K562 (cell line): ENCODE results near the gene SLC9B2. TPM values are rescaled to one million over a fixed set of nuclear protein-coding genes. Genes with fewer than 3 reads are reported as not detected.

ENCODE experiments used
- BRD4 ChIP-seq: fragments of 200-600 bp; sonication (generic); IDR thresholded peaks from 2 replicates; pipeline ENCODE4 v1.6.1; 2017; ENCODE audit warnings: inconsistent platforms
- GTF3C2 ChIP-seq: IDR thresholded peaks from 3 replicates; pipeline ENCODE4 v1.6.1; 2011; ENCODE audit warnings: borderline replicate concordance, mild to moderate bottlenecking, moderate library complexity; ENCODE audit not compliant: insufficient read length; ENCODE audit errors: extremely low read depth
- MYC ChIP-seq, 2 experiments: fragments of 250-450 bp in 1 of 2; sonication (Bioruptor Pico) in 1 of 2; IDR thresholded peaks; 2 replicates each; pipeline versions ENCODE4 v1.5.1 to v1.6.1; 2012 to 2021; ENCODE audit warnings: low read depth in 2 of 2, borderline replicate concordance in 1 of 2, improper control_type of control experiment in 1 of 2, low read length in 1 of 2, mild to moderate bottlenecking in 1 of 2, moderate library complexity in 1 of 2
- PTRF ChIP-seq: fragments of 450-650 bp; IDR thresholded peaks from 2 replicates; pipeline ENCODE4 v1.6.1; 2016; ENCODE audit warnings: mild to moderate bottlenecking, missing genetic modification characterization, missing compliant biosample characterization
- RUNX1 ChIP-seq: sonication (generic); IDR thresholded peaks from 2 replicates; pipeline ENCODE4 v1.6.1; 2016; ENCODE audit warnings: antibody characterized with exemption, low read depth
- ZFP1 ChIP-seq: fragments of 450-650 bp; formaldehyde crosslinking; IDR thresholded peaks from 2 replicates; pipeline ENCODE4 v1.4.0; 2020; ENCODE audit warnings: mild to moderate bottlenecking, mixed read lengths
- ZNF217 ChIP-seq: sonication (generic); formaldehyde crosslinking; IDR thresholded peaks from 2 replicates; pipeline ENCODE4 v1.8.0; 2022; ENCODE audit warnings: mild to moderate bottlenecking, missing genetic modification reagents
- ZNF764 ChIP-seq: fragments of 250-450 bp; sonication (Bioruptor Pico); IDR thresholded peaks from 2 replicates; pipeline ENCODE4 v1.4.0; 2020; ENCODE audit warnings: low read depth, mild to moderate bottlenecking, moderate library complexity
- polyA plus RNA-seq, 8 experiments: library from polyadenylated mRNA; depleted of rRNA in 4 of 8; stranded (reverse) in 5 of 8; unstranded in 3 of 8; fragments of >200 nt; fragmentation: Nextera tagmentation in 2 of 8; fragmentation: Illumina TruSeq in 1 of 8; extraction: Ambion mirVana in 2 of 8; extraction: Trizol in 1 of 8; gene quantifications; 2 replicates each; pipeline versions ENCODE4 v1.2.1 to v1.2.3, GENCODE V29; 2011 to 2014; ENCODE audit warnings: inconsistent platforms in 1 of 8, missing spikeins in 1 of 8
- total RNA-seq, 7 experiments: library from RNA; depleted of rRNA in 6 of 7; stranded (reverse); fragments of >200 nt in 6 of 7; fragmentation: Illumina TruSeq in 2 of 7; extraction: Trizol in 2 of 7; gene quantifications; 2 replicates each; pipeline versions ENCODE4 v1.2.1 to v1.2.3, GENCODE V29; 2011 to 2021; ENCODE audit warnings: low replicate concordance in 1 of 7
- TF ChIP-seq, protein P1 (sequence below), 2 experiments: fragments of 450-650 bp in 1 of 2; sonication (generic) in 1 of 2; formaldehyde crosslinking in 1 of 2; IDR thresholded peaks; 2 replicates each; pipeline versions ENCODE4 v1.7.1 to v1.9.0; 2016 to 2022; ENCODE audit warnings: inconsistent platforms in 1 of 2, mild to moderate bottlenecking in 1 of 2, missing genetic modification reagents in 1 of 2
- TF ChIP-seq, protein P2 (sequence below): sonication (generic); formaldehyde crosslinking; IDR thresholded peaks from 2 replicates; pipeline ENCODE4 v1.5.0; 2020; ENCODE audit warnings: missing genetic modification reagents

SLC9B2 gene
- total and polyA plus RNA-seq, 9 of the 15 experiments (the other 6 are each of a cell fraction or from before 2014, with no cell fraction given) = 6.6 to 14.6 (median 11.4) TPM

GRCh38 chr4:103075894-103076746, 441 bp downstream of the SLC9B2 start (continued):
- TF ChIP-seq, protein P1, sequence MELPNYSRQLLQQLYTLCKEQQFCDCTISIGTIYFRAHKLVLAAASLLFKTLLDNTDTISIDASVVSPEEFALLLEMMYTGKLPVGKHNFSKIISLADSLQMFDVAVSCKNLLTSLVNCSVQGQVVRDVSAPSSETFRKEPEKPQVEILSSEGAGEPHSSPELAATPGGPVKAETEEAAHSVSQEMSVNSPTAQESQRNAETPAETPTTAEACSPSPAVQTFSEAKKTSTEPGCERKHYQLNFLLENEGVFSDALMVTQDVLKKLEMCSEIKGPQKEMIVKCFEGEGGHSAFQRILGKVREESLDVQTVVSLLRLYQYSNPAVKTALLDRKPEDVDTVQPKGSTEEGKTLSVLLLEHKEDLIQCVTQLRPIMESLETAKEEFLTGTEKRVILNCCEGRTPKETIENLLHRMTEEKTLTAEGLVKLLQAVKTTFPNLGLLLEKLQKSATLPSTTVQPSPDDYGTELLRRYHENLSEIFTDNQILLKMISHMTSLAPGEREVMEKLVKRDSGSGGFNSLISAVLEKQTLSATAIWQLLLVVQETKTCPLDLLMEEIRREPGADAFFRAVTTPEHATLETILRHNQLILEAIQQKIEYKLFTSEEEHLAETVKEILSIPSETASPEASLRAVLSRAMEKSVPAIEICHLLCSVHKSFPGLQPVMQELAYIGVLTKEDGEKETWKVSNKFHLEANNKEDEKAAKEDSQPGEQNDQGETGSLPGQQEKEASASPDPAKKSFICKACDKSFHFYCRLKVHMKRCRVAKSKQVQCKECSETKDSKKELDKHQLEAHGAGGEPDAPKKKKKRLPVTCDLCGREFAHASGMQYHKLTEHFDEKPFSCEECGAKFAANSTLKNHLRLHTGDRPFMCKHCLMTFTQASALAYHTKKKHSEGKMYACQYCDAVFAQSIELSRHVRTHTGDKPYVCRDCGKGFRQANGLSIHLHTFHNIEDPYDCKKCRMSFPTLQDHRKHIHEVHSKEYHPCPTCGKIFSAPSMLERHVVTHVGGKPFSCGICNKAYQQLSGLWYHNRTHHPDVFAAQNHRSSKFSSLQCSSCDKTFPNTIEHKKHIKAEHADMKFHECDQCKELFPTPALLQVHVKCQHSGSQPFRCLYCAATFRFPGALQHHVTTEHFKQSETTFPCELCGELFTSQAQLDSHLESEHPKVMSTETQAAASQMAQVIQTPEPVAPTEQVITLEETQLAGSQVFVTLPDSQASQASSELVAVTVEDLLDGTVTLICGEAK (IDR thresholded peaks at IDR 0.05) = no peak
- TF ChIP-seq, protein P1 (CRISPR knock-in tag; IDR thresholded peaks at IDR 0.05) = peak; percentile 52; the same call in 1 of the 2 replicates
- TF ChIP-seq GTF3C2 = no peak
- peak; percentile 73; the same call in 1 of the 2 replicates for TF ChIP-seq ZNF217 (CRISPR knock-in tag)
- TF ChIP-seq MYC (IDR thresholded peaks at IDR 0.05; ENCODE audit: low read depth, low read length) = peak; percentile 96
- no peak for TF ChIP-seq MYC (CRISPR knock-in tag; IDR thresholded peaks at IDR 0.05; ENCODE audit: borderline replicate concordance, low read depth)
- TF ChIP-seq, protein P2, sequence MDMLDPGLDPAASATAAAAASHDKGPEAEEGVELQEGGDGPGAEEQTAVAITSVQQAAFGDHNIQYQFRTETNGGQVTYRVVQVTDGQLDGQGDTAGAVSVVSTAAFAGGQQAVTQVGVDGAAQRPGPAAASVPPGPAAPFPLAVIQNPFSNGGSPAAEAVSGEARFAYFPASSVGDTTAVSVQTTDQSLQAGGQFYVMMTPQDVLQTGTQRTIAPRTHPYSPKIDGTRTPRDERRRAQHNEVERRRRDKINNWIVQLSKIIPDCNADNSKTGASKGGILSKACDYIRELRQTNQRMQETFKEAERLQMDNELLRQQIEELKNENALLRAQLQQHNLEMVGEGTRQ = no peak
- TF ChIP-seq ZFP1 (CRISPR knock-in tag) = no peak
- no peak for TF ChIP-seq ZNF764 (CRISPR knock-in tag)
- TF ChIP-seq BRD4 = no peak
- TF ChIP-seq PTRF (tag) = no peak
- no peak for TF ChIP-seq RUNX1
